Smooth muscle cell (in vitro differentiated cells): ENCODE data around the gene RASL11A. TPM values are rescaled to one million over a fixed set of nuclear protein-coding genes. Genes with fewer than 3 reads are reported as not detected.

Experiments used
- DNase-seq: peaks from one replicate; lab custom pipeline; 2025; ENCODE audit not compliant: unreplicated experiment; lab: John Stamatoyannopoulos, UW
- H2AFZ ChIP-seq: fragments of 200-600 bp; sonication (generic); 2 replicates; pipeline ENCODE4 v1.6.0; 2016; ENCODE audit warnings: antibody characterized with exemption, low read depth, mild to moderate bottlenecking
- H3F3A ChIP-seq: fragments of 200-600 bp; sonication (generic); 2 replicates; pipeline ENCODE4 v1.6.0; 2017; ENCODE audit warnings: antibody characterized with exemption, low read depth
- H3K27ac ChIP-seq: fragments of 200-600 bp; sonication (generic); 2 replicates; pipeline ENCODE4 v1.5.1; 2016; ENCODE audit warnings: low read depth, mild to moderate bottlenecking
- H3K27me3 ChIP-seq: fragments of 200-600 bp; sonication (generic); 2 replicates; pipeline ENCODE4 v1.6.1; 2016; ENCODE audit warnings: low read depth, mild to moderate bottlenecking
- H3K36me3 ChIP-seq: fragments of 200-600 bp; sonication (generic); 2 replicates; pipeline ENCODE4 v1.5.1; 2016; ENCODE audit warnings: low read depth
- H3K4me1 ChIP-seq: fragments of 200-600 bp; sonication (generic); 2 replicates; pipeline ENCODE4 v1.5.1; 2016; ENCODE audit warnings: low read depth
- H3K4me2 ChIP-seq: fragments of 200-600 bp; sonication (generic); 2 replicates; pipeline ENCODE4 v1.6.0; 2016; ENCODE audit warnings: mild to moderate bottlenecking
- H3K4me3 ChIP-seq: fragments of 200-600 bp; sonication (generic); 2 replicates; pipeline ENCODE4 v1.5.1; 2016; ENCODE audit warnings: mild to moderate bottlenecking
- H3K79me2 ChIP-seq: fragments of 200-600 bp; sonication (generic); 2 replicates; pipeline ENCODE4 v1.6.0; 2016; ENCODE audit warnings: low read depth, mild to moderate bottlenecking
- H3K9ac ChIP-seq: fragments of 200-600 bp; sonication (generic); 2 replicates; pipeline ENCODE4 v1.6.0; 2016; ENCODE audit warnings: low read depth
- H3K9me3 ChIP-seq: fragments of 200-600 bp; sonication (generic); replicated peaks from 2 replicates; pipeline ENCODE4 v1.5.1; 2016; ENCODE audit warnings: low read depth
- H4K20me1 ChIP-seq: fragments of 200-600 bp; sonication (generic); 2 replicates; pipeline ENCODE4 v1.6.0; 2016; ENCODE audit warnings: low read depth
- CTCF ChIP-seq: fragments of 200-600 bp; sonication (generic); IDR thresholded peaks from 2 replicates; pipeline ENCODE4 v1.5.1; 2017; ENCODE audit warnings: borderline replicate concordance, mild to moderate bottlenecking, antibody characterized with exemption; ENCODE audit not compliant: insufficient read depth, poor library complexity, severe bottlenecking
- WGBS: methylation state at CpG from one replicate; pipeline ENCODE4 v1.1.7; 2016; ENCODE audit warnings: low lambda C conversion rate; 5-methylcytosine and 5-hydroxymethylcytosine counted together
- polyA plus RNA-seq: library from polyadenylated mRNA; unstranded; fragments of >200 nt; fragmentation: Nextera tagmentation; extraction: Ambion mirVana; gene quantifications from 2 replicates; pipeline ENCODE4 v1.2.1, GENCODE V29; 2016
- total RNA-seq: library from RNA; depleted of rRNA; stranded (reverse); fragments of >200 nt; gene quantifications from 2 replicates; pipeline ENCODE4 v1.2.3, GENCODE V29; 2014

RASL11A gene
- total and polyA plus RNA-seq, 2 experiments from 2014 or later: 0.30 to 1.9 TPM

GRCh38 chr13:27276188-27276587 lies 5.6 kb downstream of the RASL11A start:
- no peak overlapping the region for H3K27ac ChIP-seq
- DNase-seq: no peak
- 85% methylated on average over 7 of the region's 7 CpGs for WGBS

GRCh38 chr13:27279506-27279905 lies 8.9 kb downstream of the RASL11A start:
- no peak overlapping the region for H3K4me3 ChIP-seq
- no peaks in the 10 kb centered on the region for H4K20me1 ChIP-seq
- no peak for TF ChIP-seq CTCF
- H3K79me2 ChIP-seq: no peaks in the 10 kb centered on the region
- no peak overlapping the region for H3K9ac ChIP-seq
- no peak overlapping the region for H2AFZ ChIP-seq
- no peak overlapping the region for H3K4me2 ChIP-seq
- H3K9me3 ChIP-seq: no peaks in the 10 kb centered on the region
- 88% methylated on average over 7 of the region's 7 CpGs for WGBS
- DNase-seq: no peak
- H3K27me3 ChIP-seq: peaks cover 31% of the 10 kb centered on the region
- H3K27ac ChIP-seq: no peak overlapping the region
- no peaks in the 10 kb centered on the region for H3K4me1 ChIP-seq
- H3K36me3 ChIP-seq: no peaks in the 10 kb centered on the region
- no peaks in the 10 kb centered on the region for H3F3A ChIP-seq

More at GRCh38 chr13:27276188-27276587, 5.6 kb downstream of the RASL11A start:
- Histone ChIP-seq H3K36me3 (no peaks in the 10 kb centered on the region), H3K4me3 (no peak overlapping the region), H3K9ac (no peak overlapping the region), H2AFZ (no peak overlapping the region), H3K79me2 (no peaks in the 10 kb centered on the region), H3K9me3 (no peaks in the 10 kb centered on the region), H3F3A (no peaks in the 10 kb centered on the region), H4K20me1 (no peaks in the 10 kb centered on the region), H3K27me3 (peaks cover 35% of the 10 kb centered on the region), H3K4me2 (no peak overlapping the region), H3K4me1 (peaks cover 2% of the 10 kb centered on the region)
- TF ChIP-seq CTCF: no peak

- Histone ChIP-seq H3K9ac (no peak overlapping the region), H4K20me1 (no peaks in the 10 kb centered on the region), H3F3A (no peaks in the 10 kb centered on the region), H3K4me3 (no peak overlapping the region), H3K79me2 (no peaks in the 10 kb centered on the region), H3K4me1 (no peaks in the 10 kb centered on the region), H3K27ac (no peak overlapping the region), H2AFZ (no peak overlapping the region), H3K4me2 (no peak overlapping the region), H3K9me3 (no peaks in the 10 kb centered on the region), H3K36me3 (no peaks in the 10 kb centered on the region), H3K27me3 (peaks cover 25% of the 10 kb centered on the region)
- DNase-seq: no peak
- WGBS: 75% methylated on average over 5 of the region's 5 CpGs
- TF ChIP-seq CTCF: no peak
Measured at GRCh38 chr13:27280009-27280656, 9.5 kb downstream of the RASL11A start.

- Histone ChIP-seq H3K27me3 (peaks cover 19% of the 10 kb centered on the region), H3K4me1 (no peaks in the 10 kb centered on the region), H3K4me3 (no peak overlapping the region), H3K36me3 (no peaks in the 10 kb centered on the region), H3F3A (no peaks in the 10 kb centered on the region), H3K27ac (no peak overlapping the region), H4K20me1 (no peaks in the 10 kb centered on the region), H2AFZ (no peak overlapping the region), H3K9ac (no peak overlapping the region), H3K9me3 (no peaks in the 10 kb centered on the region), H3K4me2 (no peak overlapping the region), H3K79me2 (no peaks in the 10 kb centered on the region)
- 78% methylated on average over 4 of the region's 4 CpGs for WGBS
- DNase-seq: no peak
- TF ChIP-seq CTCF: no peak
Measured at GRCh38 chr13:27280841-27281240, 10.2 kb downstream of the RASL11A start.
